HEK293 (cell line): ENCODE measurements around the gene ATXN10.

Experiments used
- BCL11A ChIP-seq: fragments of 450-650 bp; formaldehyde crosslinking; IDR thresholded peaks from 2 replicates; pipeline ENCODE4 v1.5.1; 2016; ENCODE audit warnings: low read depth, missing biosample characterization, missing genetic modification characterization
- FEZF1 ChIP-seq: fragments of 450-650 bp; formaldehyde crosslinking; IDR thresholded peaks from 2 replicates; pipeline ENCODE4 v1.5.1; 2016; ENCODE audit warnings: missing biosample characterization, missing genetic modification characterization
- PRDM10 ChIP-seq: fragments of 450-650 bp; formaldehyde crosslinking; IDR thresholded peaks from 2 replicates; pipeline ENCODE4 v1.5.1; 2016; ENCODE audit warnings: missing biosample characterization, missing genetic modification characterization
- ZBTB44 ChIP-seq: fragments of 450-650 bp; IDR thresholded peaks from 2 replicates; pipeline ENCODE4 v1.5.1; 2018; ENCODE audit warnings: missing biosample characterization, mild to moderate bottlenecking, missing genetic modification characterization
- ZBTB6 ChIP-seq: fragments of 450-650 bp; formaldehyde crosslinking; IDR thresholded peaks from 2 replicates; pipeline ENCODE4 v1.5.1; 2017; ENCODE audit warnings: missing biosample characterization, missing genetic modification characterization
- ZFP41 ChIP-seq: fragments of 450-650 bp; formaldehyde crosslinking; IDR thresholded peaks from 2 replicates; pipeline ENCODE4 v1.5.1; 2016; ENCODE audit warnings: missing biosample characterization, missing genetic modification characterization, borderline replicate concordance
- ZIC2 ChIP-seq: fragments of 450-650 bp; formaldehyde crosslinking; IDR thresholded peaks from 2 replicates; pipeline ENCODE4 v1.5.1; 2016; ENCODE audit warnings: missing biosample characterization, missing genetic modification characterization
- ZNF121 ChIP-seq: fragments of 450-650 bp; formaldehyde crosslinking; IDR thresholded peaks from 2 replicates; pipeline ENCODE4 v1.5.1; 2016; ENCODE audit warnings: missing biosample characterization, missing genetic modification characterization
- ZNF132 ChIP-seq: fragments of 450-650 bp; formaldehyde crosslinking; IDR thresholded peaks from 2 replicates; pipeline ENCODE4 v1.5.1; 2017; ENCODE audit warnings: missing biosample characterization, missing genetic modification characterization, borderline replicate concordance
- ZNF175 ChIP-seq: fragments of 450-650 bp; formaldehyde crosslinking; IDR thresholded peaks from 2 replicates; pipeline ENCODE4 v1.5.1; 2016; ENCODE audit warnings: missing biosample characterization, missing genetic modification characterization
- ZNF19 ChIP-seq: fragments of 450-650 bp; formaldehyde crosslinking; IDR thresholded peaks from 2 replicates; pipeline ENCODE4; 2016; ENCODE audit warnings: missing biosample characterization, missing genetic modification characterization, low read depth
- ZNF311 ChIP-seq: fragments of 450-650 bp; formaldehyde crosslinking; IDR thresholded peaks from 2 replicates; pipeline ENCODE4 v1.5.1; 2017; ENCODE audit warnings: missing biosample characterization, missing genetic modification characterization, borderline replicate concordance
- ZNF426 ChIP-seq: fragments of 450-650 bp; formaldehyde crosslinking; IDR thresholded peaks from 2 replicates; pipeline ENCODE4 v1.5.1; 2017; ENCODE audit warnings: missing biosample characterization, missing genetic modification characterization, mild to moderate bottlenecking, inconsistent platforms, moderate library complexity
- ZNF433 ChIP-seq: fragments of 450-650 bp; formaldehyde crosslinking; IDR thresholded peaks from 2 replicates; pipeline ENCODE4 v1.5.1; 2016; ENCODE audit warnings: missing biosample characterization, missing genetic modification characterization, low read depth
- ZNF488 ChIP-seq: fragments of 450-650 bp; formaldehyde crosslinking; IDR thresholded peaks from 2 replicates; pipeline ENCODE4 v1.5.1; 2016; ENCODE audit warnings: missing biosample characterization, missing genetic modification characterization
- ZNF513 ChIP-seq: fragments of 450-650 bp; IDR thresholded peaks from 2 replicates; pipeline ENCODE4 v1.5.1; 2018; ENCODE audit warnings: missing biosample characterization, missing genetic modification characterization
- ZNF521 ChIP-seq: fragments of 450-650 bp; formaldehyde crosslinking; IDR thresholded peaks from 2 replicates; pipeline ENCODE4 v1.5.1; 2017; ENCODE audit warnings: missing biosample characterization, mild to moderate bottlenecking, missing genetic modification characterization
- ZNF555 ChIP-seq: fragments of 450-650 bp; formaldehyde crosslinking; conservative IDR thresholded peaks from 2 replicates; pipeline ENCODE4 v1.5.1; 2017; ENCODE audit warnings: missing biosample characterization, mild to moderate bottlenecking, missing genetic modification characterization, inconsistent platforms
- ZNF558 ChIP-seq: fragments of 450-650 bp; formaldehyde crosslinking; IDR thresholded peaks from 2 replicates; pipeline ENCODE4 v1.5.1; 2016; ENCODE audit warnings: missing biosample characterization, missing genetic modification characterization
- ZNF571 ChIP-seq: fragments of 450-650 bp; formaldehyde crosslinking; IDR thresholded peaks from 2 replicates; pipeline ENCODE4 v1.5.0; 2017; ENCODE audit warnings: missing biosample characterization, missing genetic modification characterization
- ZNF596 ChIP-seq: fragments of 450-650 bp; IDR thresholded peaks from 2 replicates; pipeline ENCODE4 v1.5.0; 2018; ENCODE audit warnings: missing biosample characterization, mild to moderate bottlenecking, missing genetic modification characterization, moderate library complexity
- ZNF639 ChIP-seq: fragments of 450-650 bp; formaldehyde crosslinking; IDR thresholded peaks from 2 replicates; pipeline ENCODE4 v1.5.1; 2016; ENCODE audit warnings: missing biosample characterization, missing genetic modification characterization
- ZNF664 ChIP-seq: fragments of 450-650 bp; formaldehyde crosslinking; IDR thresholded peaks from 2 replicates; pipeline ENCODE4 v1.5.1; 2016; ENCODE audit warnings: missing biosample characterization, missing genetic modification characterization
- ZNF701 ChIP-seq: fragments of 450-650 bp; formaldehyde crosslinking; IDR thresholded peaks from 2 replicates; pipeline ENCODE4 v1.5.1; 2016; ENCODE audit warnings: missing biosample characterization, missing genetic modification characterization
- ZNF776 ChIP-seq: fragments of 450-650 bp; formaldehyde crosslinking; IDR thresholded peaks from 2 replicates; pipeline ENCODE4 v1.5.0; 2017; ENCODE audit warnings: missing biosample characterization, missing genetic modification characterization, borderline replicate concordance
- TF ChIP-seq, protein P1 (sequence below): fragments of 450-650 bp; formaldehyde crosslinking; IDR thresholded peaks from 2 replicates; pipeline ENCODE4 v1.5.1; 2016; ENCODE audit warnings: missing biosample characterization, missing genetic modification characterization, borderline replicate concordance

ATXN10 gene

GRCh38 chr22:45671783-45672563, at the start of gene ATXN10 (continued):
- TF ChIP-seq, protein P1, sequence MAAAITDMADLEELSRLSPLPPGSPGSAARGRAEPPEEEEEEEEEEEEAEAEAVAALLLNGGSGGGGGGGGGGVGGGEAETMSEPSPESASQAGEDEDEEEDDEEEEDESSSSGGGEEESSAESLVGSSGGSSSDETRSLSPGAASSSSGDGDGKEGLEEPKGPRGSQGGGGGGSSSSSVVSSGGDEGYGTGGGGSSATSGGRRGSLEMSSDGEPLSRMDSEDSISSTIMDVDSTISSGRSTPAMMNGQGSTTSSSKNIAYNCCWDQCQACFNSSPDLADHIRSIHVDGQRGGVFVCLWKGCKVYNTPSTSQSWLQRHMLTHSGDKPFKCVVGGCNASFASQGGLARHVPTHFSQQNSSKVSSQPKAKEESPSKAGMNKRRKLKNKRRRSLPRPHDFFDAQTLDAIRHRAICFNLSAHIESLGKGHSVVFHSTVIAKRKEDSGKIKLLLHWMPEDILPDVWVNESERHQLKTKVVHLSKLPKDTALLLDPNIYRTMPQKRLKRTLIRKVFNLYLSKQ (tag by site-specific recombination), result no peak
- TF ChIP-seq ZFP41 (tag by site-specific recombination) (no peak), ZIC2 (tag by site-specific recombination) (peak; percentile 76), ZNF639 (no peak), BCL11A (no peak), ZNF488 (tag by site-specific recombination) (no peak), ZNF311 (tag by site-specific recombination) (no peak), ZNF175 (tag by site-specific recombination) (no peak), ZNF521 (no peak), ZNF701 (tag by site-specific recombination) (no peak), FEZF1 (tag by site-specific recombination) (no peak), ZNF571 (tag by site-specific recombination) (no peak), ZNF555 (tag by site-specific recombination) (no peak), ZBTB6 (tag by site-specific recombination) (peak; percentile 24; the same call in 1 of the 2 replicates), ZNF121 (tag by site-specific recombination) (peak; percentile 100), ZBTB44 (tag by site-specific recombination) (no peak), ZNF132 (tag by site-specific recombination) (no peak), ZNF513 (tag by site-specific recombination) (peak; percentile 97), ZNF776 (tag by site-specific recombination) (no peak), PRDM10 (tag by site-specific recombination) (no peak), ZNF596 (tag by site-specific recombination) (no peak), ZNF558 (tag by site-specific recombination) (no peak), ZNF426 (tag by site-specific recombination) (no peak), ZNF664 (no peak), ZNF19 (no peak), ZNF433 (tag by site-specific recombination) (no peak)
